Naive thymus-derived CD4-positive, alpha-beta T cell (primary cell): ENCODE results near the gene TAS2R30. TPM values are rescaled to one million over a fixed set of nuclear protein-coding genes. Genes with fewer than 3 reads are reported as not detected.

Source experiments
- ATAC-seq: fragments of 150-1000 bp; cut with Tn5 transposase; 2 replicates; pipeline ENCODE4 v1.10.0; 2021; ENCODE audit warnings: mild to moderate bottlenecking, moderate library complexity
- CTCF ChIA-PET: fragments of 350-600 bp; sonication (Branson Sonifier 250); formaldehyde crosslinking; loops from one replicate; lab custom pipeline; 2021; ENCODE audit warnings: antibody characterized with exemption; lab: Charles Lee
- POLR2A ChIA-PET: fragments of 350-600 bp; sonication (Branson Sonifier 250); formaldehyde crosslinking; loops from one replicate; lab custom pipeline; 2021; ENCODE audit warnings: antibody characterized with exemption, inconsistent platforms; lab: Charles Lee
- DNase-seq, 9 donors: peaks; one replicate each; pipeline versions ENCODE4 v3.0.0 to v3.0.0-alpha.2; 2020 to 2022; ENCODE audit warnings: mixed read lengths in 1 of 9
- H3K27ac ChIP-seq: one replicate; pipeline ENCODE4 v1.7.0; 2013; ENCODE audit warnings: mild to moderate bottlenecking, low read depth, low read length, moderate library complexity
- H3K27me3 ChIP-seq, 2 donors: one replicate each; pipeline ENCODE4 v1.7.0; 2013; ENCODE audit warnings: low read length in 2 of 2, mild to moderate bottlenecking in 2 of 2, moderate library complexity in 2 of 2; ENCODE audit not compliant: control insufficient read depth in 2 of 2, insufficient read depth in 2 of 2
- H3K36me3 ChIP-seq, 3 experiments: 1 replicate in 2 of 3; 2 replicates in 1 of 3; pipeline ENCODE4 v1.7.0; 2013; ENCODE audit warnings: low read length in 3 of 3, mild to moderate bottlenecking in 3 of 3, moderate library complexity in 1 of 3; ENCODE audit not compliant: insufficient read depth in 3 of 3, control insufficient read depth in 2 of 3
- H3K4me1 ChIP-seq, 2 donors: one replicate each; pipeline ENCODE4 v1.7.0; 2013; ENCODE audit warnings: low read length in 2 of 2, mild to moderate bottlenecking in 2 of 2, moderate library complexity in 1 of 2; ENCODE audit not compliant: control insufficient read depth in 2 of 2, insufficient read depth in 2 of 2
- H3K4me3 ChIP-seq: 2 replicates; pipeline ENCODE4 v1.7.0; 2013; ENCODE audit warnings: mild to moderate bottlenecking, low read length
- H3K9me3 ChIP-seq, 3 experiments: 1 replicate in 2 of 3; 2 replicates in 1 of 3; pipeline ENCODE4 v1.7.0; 2013; ENCODE audit warnings: low read length in 3 of 3; ENCODE audit not compliant: control insufficient read depth in 2 of 3
- H3K27ac Mint-ChIP-seq, 9 donors: one replicate each; pipeline ENCODE4 v1.8.0; 2020 to 2022; ENCODE audit warnings: mixed read lengths in 9 of 9, mild to moderate bottlenecking in 8 of 9, moderate library complexity in 5 of 9, inconsistent platforms in 2 of 9
- H3K27me3 Mint-ChIP-seq, 5 donors: one replicate each; pipeline ENCODE4 v1.8.0; 2021 to 2022; ENCODE audit warnings: mixed read lengths in 5 of 5, mild to moderate bottlenecking in 1 of 5
- H3K36me3 Mint-ChIP-seq, 5 donors: one replicate each; pipeline ENCODE4 v1.8.0; 2020 to 2022; ENCODE audit warnings: mixed read lengths in 5 of 5, mild to moderate bottlenecking in 3 of 5, inconsistent platforms in 1 of 5
- H3K4me1 Mint-ChIP-seq, 7 donors: one replicate each; pipeline ENCODE4 v1.8.0; 2020 to 2022; ENCODE audit warnings: mixed read lengths in 7 of 7, mild to moderate bottlenecking in 3 of 7, inconsistent platforms in 1 of 7
- H3K4me3 Mint-ChIP-seq, 10 donors: one replicate each; pipeline ENCODE4 v1.8.0; 2020 to 2022; ENCODE audit warnings: mild to moderate bottlenecking in 10 of 10, mixed read lengths in 10 of 10, moderate library complexity in 6 of 10, inconsistent platforms in 2 of 10
- H3K9me3 Mint-ChIP-seq, 11 donors: one replicate each; pipeline ENCODE4 v1.8.0; 2020 to 2022; ENCODE audit warnings: mixed read lengths in 11 of 11, mild to moderate bottlenecking in 4 of 11, inconsistent platforms in 1 of 11, moderate library complexity in 1 of 11
- intact Hi-C, 2 donors: fragments of 100-400 bp; cut with micrococcal nuclease; formaldehyde crosslinking; loops; one replicate each; pipeline ENCODE4 v1.15.1; 2023
- polyA plus RNA-seq, 2 donors: library from polyadenylated mRNA; unstranded; fragments of 300-500 nt; fragmentation: Illumina TruSeq; gene quantifications; one replicate each; pipeline ENCODE4 v1.2.3, GENCODE V29; 2021
- total RNA-seq, 6 experiments: library from RNA in 5 of 6; stranded (reverse) in 5 of 6; gene quantifications; 1 replicate in 5 of 6; 2 replicates in 1 of 6; pipeline ENCODE4 v1.2.3 and lab custom pipeline; 2021 to 2026

TAS2R30 gene
- total and polyA plus RNA-seq, 7 experiments from 2014 or later = 0.18 to 7.2 (median 4.9) TPM; not detected in 1

GRCh38 chr12:11154400-11154925 is 20.0 kb upstream of the TAS2R30 start:
- intact Hi-C loops = no loop called here
- Histone ChIP-seq H3K9me3 (no peaks in the 10 kb centered on the region), H3K27ac (no peak overlapping the region), H3K27me3 (no peaks in the 10 kb centered on the region), H3K4me3 (no peak overlapping the region), H3K4me1 (no peaks in the 10 kb centered on the region), H3K36me3 (peaks cover 0 to 4% (median 0%) of the 10 kb centered on the region in 3 experiments)
- peaks cover 15 to 65% (median 50%) of the 10 kb centered on the region in 5 donors for H3K36me3 Mint-ChIP-seq
- H3K9me3 Mint-ChIP-seq = peaks cover 2 to 33% (median 14%) of the 10 kb centered on the region in 11 donors
- H3K27me3 Mint-ChIP-seq = no peaks in the 10 kb centered on the region
- POLR2A ChIA-PET = no interaction called here
- H3K4me3 Mint-ChIP-seq = no peak overlapping the region
- H3K4me1 Mint-ChIP-seq = peaks cover 5 to 38% (median 22%) of the 10 kb centered on the region in 7 donors
- ATAC-seq = no peak
- no peak overlapping the region for H3K27ac Mint-ChIP-seq
- CTCF ChIA-PET = no interaction called here
- no peak for DNase-seq

DNA sequence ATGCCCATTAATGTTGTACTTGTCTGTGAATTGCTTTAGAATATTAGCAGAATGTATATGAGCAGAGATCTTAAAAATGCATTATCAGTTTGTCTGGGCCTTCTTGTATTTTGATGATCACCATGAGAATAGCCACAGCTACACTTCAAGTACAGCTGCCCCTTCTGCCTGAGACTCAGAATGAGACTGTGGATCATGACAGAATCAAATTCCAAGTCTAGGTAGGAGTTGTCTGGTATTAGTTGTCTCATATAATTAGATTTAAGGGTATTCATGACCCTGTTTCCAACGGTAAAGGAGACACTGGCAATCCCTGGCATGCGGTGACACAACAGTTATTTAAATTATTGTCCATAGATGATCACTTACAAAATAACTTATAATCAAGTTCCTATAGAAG is 18.3 kb upstream of the TAS2R30 start:
- no peak for ATAC-seq
- CTCF ChIA-PET = no interaction called here

GRCh38 chr12:11150832-11151231 is 16.4 kb upstream of the TAS2R30 start:
- Mint-ChIP-seq H3K27me3 (no peaks in the 10 kb centered on the region), H3K27ac (no peak overlapping the region), H3K9me3 (peaks cover under 1 to 33% (median 7%) of the 10 kb centered on the region in 11 donors), H3K4me1 (peaks cover 3 to 27% (median 14%) of the 10 kb centered on the region in 7 donors), H3K36me3 (peaks cover 9 to 45% (median 36%) of the 10 kb centered on the region in 5 donors), H3K4me3 (no peak overlapping the region)
- DNase-seq = no peak
- POLR2A ChIA-PET = no interaction called here
- Histone ChIP-seq H3K27me3 (no peaks in the 10 kb centered on the region), H3K4me3 (no peak overlapping the region), H3K4me1 (no peaks in the 10 kb centered on the region), H3K36me3 (peaks cover 0 to 4% (median 0%) of the 10 kb centered on the region in 3 experiments), H3K9me3 (no peaks in the 10 kb centered on the region), H3K27ac (no peak overlapping the region)
- no peak for ATAC-seq
- intact Hi-C loops = no loop called here
- CTCF ChIA-PET = no interaction called here

More for the DNA sequence above, 18.3 kb upstream of the TAS2R30 start:
- Histone ChIP-seq H3K27ac (no peak overlapping the region), H3K4me1 (no peaks in the 10 kb centered on the region), H3K27me3 (no peaks in the 10 kb centered on the region), H3K9me3 (no peaks in the 10 kb centered on the region), H3K4me3 (no peak overlapping the region), H3K36me3 (peaks cover 0 to 4% (median 0%) of the 10 kb centered on the region in 3 experiments)
- no peak for DNase-seq
- Mint-ChIP-seq H3K36me3 (peaks cover 9 to 52% (median 40%) of the 10 kb centered on the region in 5 donors), H3K9me3 (peaks cover 4 to 33% (median 16%) of the 10 kb centered on the region in 11 donors), H3K4me3 (no peak overlapping the region), H3K27ac (no peak overlapping the region), H3K4me1 (peaks cover 3 to 26% (median 13%) of the 10 kb centered on the region in 7 donors), H3K27me3 (no peaks in the 10 kb centered on the region)
- POLR2A ChIA-PET = no interaction called here
- intact Hi-C loops = no loop called here

DNA sequence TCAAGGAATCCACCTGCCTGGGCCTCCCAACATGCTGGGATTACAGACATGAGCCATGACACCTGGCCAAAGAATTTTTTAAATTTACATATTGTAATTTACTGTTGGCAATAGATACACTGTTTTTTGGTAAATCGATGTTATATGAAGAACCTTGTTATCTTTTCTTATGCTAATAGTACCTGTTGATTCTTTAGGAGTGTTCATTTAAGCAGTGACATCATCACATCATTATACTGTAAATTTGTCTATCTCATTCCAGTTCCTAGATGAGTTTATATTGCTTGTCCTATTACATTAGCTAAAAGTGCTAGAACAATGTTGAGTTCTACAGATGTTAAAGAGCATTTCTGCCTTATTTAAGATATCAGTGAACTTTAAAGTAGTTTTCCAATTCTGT is 13.0 kb upstream of the TAS2R30 start:
- intact Hi-C loops = no loop called here
- no peak overlapping the region for H3K27ac ChIP-seq
- H3K9me3 Mint-ChIP-seq = peaks cover 5 to 50% (median 14%) of the 10 kb centered on the region in 11 donors
- no peak overlapping the region for H3K4me3 Mint-ChIP-seq
- H3K4me1 Mint-ChIP-seq = peaks cover 0 to 40% (median 23%) of the 10 kb centered on the region in 7 donors
- POLR2A ChIA-PET = no interaction called here
- H3K36me3 ChIP-seq = peaks cover 0 to 4% (median 0%) of the 10 kb centered on the region in 3 experiments
- H3K9me3 ChIP-seq = peaks cover 0 to 13% (median 0%) of the 10 kb centered on the region in 3 experiments
- peaks cover 20 to 46% (median 42%) of the 10 kb centered on the region in 5 donors for H3K36me3 Mint-ChIP-seq
- no peaks in the 10 kb centered on the region for H3K27me3 Mint-ChIP-seq
- no peaks in the 10 kb centered on the region for H3K4me1 ChIP-seq
- no peak overlapping the region for H3K27ac Mint-ChIP-seq
- CTCF ChIA-PET = no interaction called here
- no peak for ATAC-seq
- H3K4me3 ChIP-seq = no peak overlapping the region
- DNase-seq = no peak
- H3K27me3 ChIP-seq = no peaks in the 10 kb centered on the region

GRCh38 chr12:11144297-11144696 is 9.9 kb upstream of the TAS2R30 start:
- Histone ChIP-seq H3K9me3 (peaks cover 0 to 13% (median 0%) of the 10 kb centered on the region in 3 experiments), H3K4me1 (no peaks in the 10 kb centered on the region), H3K36me3 (no peaks in the 10 kb centered on the region), H3K27ac (no peak overlapping the region), H3K4me3 (no peak overlapping the region), H3K27me3 (no peaks in the 10 kb centered on the region)
- ATAC-seq (no peak), DNase-seq (no peak)
- CTCF ChIA-PET = no interaction called here
- no peaks in the 10 kb centered on the region for H3K27me3 Mint-ChIP-seq
- H3K27ac Mint-ChIP-seq = no peak overlapping the region
- intact Hi-C loops = no loop called here
- no peak overlapping the region for H3K4me3 Mint-ChIP-seq
- H3K9me3 Mint-ChIP-seq = peaks cover 4 to 39% (median 10%) of the 10 kb centered on the region in 11 donors
- H3K36me3 Mint-ChIP-seq = peaks cover 19 to 57% (median 55%) of the 10 kb centered on the region in 5 donors
- POLR2A ChIA-PET = no interaction called here
- peaks cover 0 to 49% (median 36%) of the 10 kb centered on the region in 7 donors for H3K4me1 Mint-ChIP-seq

DNA sequence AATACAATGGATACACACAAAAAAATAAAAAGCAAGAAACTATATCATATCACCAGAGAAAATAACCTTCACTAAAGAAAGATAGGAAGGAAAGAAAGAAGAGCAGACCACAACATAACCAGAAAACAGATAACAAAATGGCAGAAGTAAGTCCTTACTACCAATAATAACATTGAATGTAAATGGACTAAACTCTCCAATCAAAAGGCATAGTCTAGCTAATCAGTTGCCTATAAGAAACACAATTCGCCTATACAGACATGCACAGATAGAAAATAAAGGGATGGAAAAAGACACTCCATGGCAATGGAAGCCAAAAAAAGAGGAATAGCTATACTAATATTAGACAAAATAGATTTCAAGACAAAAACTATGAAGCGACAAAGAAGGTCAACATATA is 8.9 kb upstream of the TAS2R30 start:
- peaks cover 16 to 61% (median 56%) of the 10 kb centered on the region in 5 donors for H3K36me3 Mint-ChIP-seq
- H3K27me3 ChIP-seq = no peaks in the 10 kb centered on the region
- H3K36me3 ChIP-seq = no peaks in the 10 kb centered on the region
- H3K4me1 Mint-ChIP-seq = peaks cover 0 to 53% (median 40%) of the 10 kb centered on the region in 7 donors
- H3K9me3 ChIP-seq = peaks cover 0 to 13% (median 0%) of the 10 kb centered on the region in 3 experiments
- H3K4me3 Mint-ChIP-seq = no peak overlapping the region
- intact Hi-C loops = no loop called here
- peak overlapping the region in 2 of 9 donors; percentile 11 to 13 for H3K27ac Mint-ChIP-seq
- POLR2A ChIA-PET = no interaction called here
- ATAC-seq (no peak), DNase-seq (no peak)
- peaks cover 4 to 39% (median 10%) of the 10 kb centered on the region in 11 donors for H3K9me3 Mint-ChIP-seq
- CTCF ChIA-PET = no interaction called here
- H3K27me3 Mint-ChIP-seq = no peaks in the 10 kb centered on the region
- no peak overlapping the region for H3K27ac ChIP-seq
- no peaks in the 10 kb centered on the region for H3K4me1 ChIP-seq
- H3K4me3 ChIP-seq = no peak overlapping the region

- no peaks in the 10 kb centered on the region for H3K27me3 ChIP-seq
- H3K27ac ChIP-seq = no peak overlapping the region
- Mint-ChIP-seq H3K4me3 (no peak overlapping the region), H3K27me3 (no peaks in the 10 kb centered on the region), H3K4me1 (peaks cover 4 to 60% (median 45%) of the 10 kb centered on the region in 7 donors), H3K36me3 (peaks cover 10 to 44% (median 24%) of the 10 kb centered on the region in 5 donors), H3K27ac (peak overlapping the region in 1 of 9 donors; percentile 32), H3K9me3 (no peaks in the 10 kb centered on the region)
- DNase-seq (no peak), ATAC-seq (no peak)
- intact Hi-C loops = no loop called here
- no peaks in the 10 kb centered on the region for H3K4me1 ChIP-seq
- H3K9me3 ChIP-seq = no peaks in the 10 kb centered on the region
- no peaks in the 10 kb centered on the region for H3K36me3 ChIP-seq
- POLR2A ChIA-PET = no interaction called here
- no peak overlapping the region for H3K4me3 ChIP-seq
- CTCF ChIA-PET = no interaction called here
Observed at GRCh38 chr12:11136075-11136474, 1.6 kb upstream of the TAS2R30 start.
